SU-DHL-6 (cell line): ENCODE data around the gene ZNF618.
"Not testable (repeated sequence)": the region's sequence is repeated elsewhere in the genome, so short reads cannot be mapped to it uniquely, and the experiment has no call there.

Source experiments
- H2AFZ ChIP-seq: fragments of 200-600 bp; sonication (generic); 2 replicates; pipeline ENCODE4 v1.6.1; 2014; ENCODE audit warnings: low read depth, mild to moderate bottlenecking, moderate library complexity, mixed read lengths, antibody characterized with exemption, low read length; ENCODE audit not compliant: severe bottlenecking
- H3F3A ChIP-seq: fragments of 200-600 bp; shearing (Covaris generic); 2 replicates; pipeline ENCODE4 v1.6.0; 2016; ENCODE audit warnings: antibody characterized with exemption, mild to moderate bottlenecking; ENCODE audit not compliant: insufficient read depth
- H3K27ac ChIP-seq: fragments of 200-600 bp; sonication (generic); 2 replicates; pipeline ENCODE4 v1.5.1; 2016; ENCODE audit warnings: low read depth, mild to moderate bottlenecking, low read length, moderate library complexity, mixed read lengths
- H3K27me3 ChIP-seq: fragments of 200-600 bp; sonication (generic), shearing (Covaris generic); 2 replicates; pipeline ENCODE4 v1.6.0; 2014; ENCODE audit warnings: mild to moderate bottlenecking, low read length
- H3K36me3 ChIP-seq: fragments of 200-600 bp; sonication (generic); 2 replicates; pipeline ENCODE4 v1.6.1; 2014; ENCODE audit warnings: mild to moderate bottlenecking, low read length, mixed read lengths
- H3K4me2 ChIP-seq: fragments of 300-600, 200-600 bp; shearing (Covaris generic), sonication (generic); 2 replicates; pipeline ENCODE4 v1.6.0; 2014; ENCODE audit warnings: low read length, low read depth, mild to moderate bottlenecking; ENCODE audit not compliant: poor library complexity, severe bottlenecking
- H3K4me3 ChIP-seq: fragments of 200-600 bp; sonication (generic); 2 replicates; pipeline ENCODE4 v1.5.1; 2014; ENCODE audit warnings: antibody characterized with exemption, low read length, mild to moderate bottlenecking, mixed read lengths; ENCODE audit not compliant: insufficient read depth, poor library complexity, severe bottlenecking
- H3K79me2 ChIP-seq: fragments of 200-600 bp; sonication (generic); 2 replicates; pipeline ENCODE4 v1.6.1; 2014; ENCODE audit warnings: mild to moderate bottlenecking, low read length, moderate library complexity; ENCODE audit not compliant: insufficient read depth
- H3K9ac ChIP-seq: fragments of 200-600 bp; sonication (generic); 2 replicates; pipeline ENCODE4 v1.7.0; 2014; ENCODE audit warnings: mild to moderate bottlenecking, low read length
- H3K9me2 ChIP-seq: fragments of 200-600 bp; sonication (generic); replicated peaks from 2 replicates; pipeline ENCODE4 v1.6.1; 2014; ENCODE audit warnings: low read length; ENCODE audit not compliant: insufficient read depth
- H3K9me3 ChIP-seq: fragments of 200-600 bp; sonication (generic); 2 replicates; pipeline ENCODE4 v1.6.1; 2014; ENCODE audit warnings: low read length, mixed read lengths; ENCODE audit not compliant: insufficient read depth
- H4K20me1 ChIP-seq: fragments of 200-600 bp; sonication (generic); 2 replicates; pipeline ENCODE4 v1.6.1; 2014; ENCODE audit warnings: low read depth, mild to moderate bottlenecking, antibody characterized with exemption, low read length, moderate library complexity, mixed read lengths
- CTCF ChIP-seq: fragments of 200-600 bp; sonication (generic); IDR thresholded peaks from one replicate; pipeline ENCODE4 v1.5.1; 2017; ENCODE audit warnings: antibody characterized with exemption, mild to moderate bottlenecking, low read length, moderate library complexity; ENCODE audit not compliant: insufficient read depth, poor library complexity, severe bottlenecking
- EZH2phosphoT487 ChIP-seq: fragments of 200-600 bp; sonication (generic), shearing (Covaris generic); conservative IDR thresholded peaks from 2 replicates; pipeline ENCODE4 v1.6.1; 2018; ENCODE audit warnings: mild to moderate bottlenecking, antibody characterized with exemption, low read length, moderate library complexity, mixed read lengths

The ZNF618 gene

GRCh38 chr9:114082017-114082762, 206.1 kb downstream of the ZNF618 start:
- Histone ChIP-seq H3K9me2 (no peaks in the 10 kb centered on the region), H3K27me3 (no peaks in the 10 kb centered on the region), H3K36me3 (no peaks in the 10 kb centered on the region), H3K9me3 (no peaks in the 10 kb centered on the region), H3K9ac (no peak overlapping the region), H4K20me1 (no peaks in the 10 kb centered on the region), H3K79me2 (no peaks in the 10 kb centered on the region), H3K4me3 (no peak overlapping the region), H3K27ac (no peak overlapping the region), H3F3A (no peaks in the 10 kb centered on the region), H2AFZ (no peak overlapping the region), H3K4me2 (no peak overlapping the region)
- TF ChIP-seq CTCF = peak; percentile 80
- no peak for TF ChIP-seq EZH2phosphoT487

DNA sequence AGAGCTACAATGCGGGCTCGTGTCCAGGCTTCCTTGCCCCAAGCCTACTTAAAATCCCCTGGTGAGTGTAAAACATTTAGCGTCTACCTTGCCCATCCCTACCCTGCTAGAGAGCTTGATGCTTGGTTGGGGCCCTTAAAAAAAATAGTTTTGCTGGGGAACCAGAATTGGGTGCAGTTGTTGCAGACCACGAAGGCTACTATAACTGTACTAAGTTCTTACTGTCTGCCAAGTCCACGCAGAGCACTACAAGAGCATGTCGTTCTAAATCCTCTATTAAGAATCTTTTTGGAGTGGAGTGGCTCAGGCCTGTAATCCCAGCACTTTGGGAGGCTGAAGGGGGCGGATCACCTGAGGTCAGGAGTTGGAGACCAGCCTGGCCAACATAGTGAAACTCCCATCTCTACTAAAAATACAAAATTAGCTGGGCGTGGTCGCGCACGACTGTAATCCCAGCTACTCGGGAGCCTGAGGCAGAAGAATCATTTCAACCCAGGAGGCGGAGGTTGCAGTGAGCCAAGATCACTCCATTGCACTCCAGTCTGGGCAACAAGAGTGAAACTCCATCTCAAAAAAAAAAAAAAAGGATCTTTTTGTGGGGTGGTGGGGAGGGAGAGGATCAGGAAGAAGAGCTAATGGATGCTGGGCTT, 206.8 kb downstream of the ZNF618 start:
- not testable (repeated sequence) for H2AFZ ChIP-seq, H3K9me3 ChIP-seq, H3K9ac ChIP-seq, H3K79me2 ChIP-seq, H3K4me2 ChIP-seq, H4K20me1 ChIP-seq, H3K27ac ChIP-seq, H3K9me2 ChIP-seq, H3K4me3 ChIP-seq, H3K36me3 ChIP-seq, H3K27me3 ChIP-seq, H3F3A ChIP-seq

DNA sequence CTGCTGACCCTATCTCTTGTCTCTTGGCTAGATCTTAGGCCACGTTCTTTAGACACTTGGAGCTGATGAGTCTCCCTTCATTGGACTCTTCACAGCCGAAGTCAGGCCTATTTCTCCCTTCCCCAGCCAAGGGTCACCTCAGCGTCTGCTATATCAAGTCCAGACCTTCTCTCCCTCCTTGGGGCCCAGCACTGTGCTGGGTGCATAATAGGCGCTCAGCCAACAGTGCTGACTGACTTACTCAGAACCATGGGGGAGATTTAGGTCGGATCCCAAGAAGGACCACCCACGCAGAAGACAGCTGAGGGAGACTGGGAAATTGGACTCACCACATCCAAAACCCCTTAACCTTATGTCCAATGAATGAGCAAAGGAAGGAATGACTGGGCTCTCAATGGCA, 207.6 kb downstream of the ZNF618 start:
- Histone ChIP-seq H3K27me3 (no peaks in the 10 kb centered on the region), H3K9me2 (no peaks in the 10 kb centered on the region), H3K36me3 (no peaks in the 10 kb centered on the region), H3F3A (no peaks in the 10 kb centered on the region), H3K79me2 (no peaks in the 10 kb centered on the region), H3K4me2 (no peak overlapping the region), H3K4me3 (no peak overlapping the region), H2AFZ (no peak overlapping the region), H3K9me3 (no peaks in the 10 kb centered on the region), H3K9ac (no peak overlapping the region), H3K27ac (no peak overlapping the region), H4K20me1 (no peaks in the 10 kb centered on the region)
- TF ChIP-seq CTCF = no peak
- no peak for TF ChIP-seq EZH2phosphoT487
